GM12878 (cell line): Measurements from ENCODE around the gene ANO5. TPM values are rescaled to one million over a fixed set of nuclear protein-coding genes. Genes with fewer than 3 reads are reported as not detected.

Source experiments
- ATAC-seq: fragments of 200-7000 bp; cut with Tn5 transposase; 3 replicates; pipeline ENCODE4 v1.9.1; 2020; ENCODE audit warnings: mild to moderate bottlenecking, moderate library complexity
- BruUV-seq: library from RNA; stranded (reverse); fragments of 400-500 nt; replicated peaks from 2 replicates; lab custom pipeline; 2021; lab: Mats Ljungman, UMichigan
- CTCF ChIA-PET: fragments of 300-600 bp; sonication (Branson Sonifier 250); formaldehyde crosslinking; extraction: SDS; loops from one replicate; lab custom pipeline; 2021; ENCODE audit warnings: inconsistent platforms; lab: Yijun Ruan, JAX
- POLR2A ChIA-PET: fragments of 350-600 bp; formaldehyde crosslinking; extraction: SDS; loops from one replicate; lab custom pipeline; 2021; ENCODE audit warnings: inconsistent platforms; lab: Charles Lee
- RAD21 ChIA-PET: fragments of 300-600 bp; sonication (Branson Sonifier 250); formaldehyde crosslinking; loops from one replicate; lab custom pipeline; 2023; ENCODE audit warnings: antibody characterized with exemption; ENCODE audit not compliant: unreplicated experiment; lab: Charles Lee
- SMC1A ChIA-PET: fragments of 300-600 bp; sonication (Branson Sonifier 250); formaldehyde crosslinking; loops from one replicate; lab custom pipeline; 2023; ENCODE audit not compliant: unreplicated experiment, uncharacterized antibody; lab: Charles Lee
- DNase-seq: peaks from one replicate; pipeline ENCODE4 v3.0.0-alpha.2; 2011; ENCODE audit warnings: low read depth, low spot score
- FAIRE-seq: peaks from 3 replicates; lab custom pipeline; 2011; peaks lifted over from hg19 to GRCh38; lab: Jason Lieb, UNC
- H2AFZ ChIP-seq: 2 replicates; pipeline ENCODE4 v1.6.0; 2011; ENCODE audit warnings: low read depth, low read length, control low read depth; ENCODE audit not compliant: control insufficient read depth
- H3K27ac ChIP-seq: 2 replicates; pipeline ENCODE4 v1.5.1; 2011; ENCODE audit warnings: control low read depth; ENCODE audit not compliant: control insufficient read depth, insufficient read depth
- H3K27me3 ChIP-seq, 2 experiments: replicated peaks in 1 of 2; 2 replicates each; pipeline versions ENCODE4 v1.6.0 to v1.6.1; 2011; ENCODE audit warnings: low read length in 1 of 2; ENCODE audit not compliant: control insufficient read depth in 2 of 2, insufficient read depth in 2 of 2
- H3K36me3 ChIP-seq, 2 experiments: 2 replicates each; pipeline ENCODE4 v1.5.1; 2011; ENCODE audit warnings: low read length in 1 of 2; ENCODE audit not compliant: control insufficient read depth in 2 of 2, insufficient read depth in 2 of 2
- H3K4me1 ChIP-seq: 2 replicates; pipeline ENCODE4 v1.6.1; 2011; ENCODE audit warnings: mild to moderate bottlenecking, low read length, moderate library complexity, mixed read lengths; ENCODE audit not compliant: control insufficient read depth, insufficient read depth
- H3K4me2 ChIP-seq: 2 replicates; pipeline ENCODE4 v1.6.0; 2011; ENCODE audit warnings: control low read depth; ENCODE audit not compliant: control insufficient read depth, insufficient read depth
- H3K4me3 ChIP-seq: fragments of 200-600 bp; sonication (generic); 2 replicates; pipeline ENCODE4 v1.5.1; 2016
- H3K79me2 ChIP-seq: 2 replicates; pipeline ENCODE4 v1.6.0; 2011; ENCODE audit warnings: low read length; ENCODE audit not compliant: control insufficient read depth, insufficient read depth
- H3K9ac ChIP-seq: 2 replicates; pipeline ENCODE4 v1.8.0; 2011; ENCODE audit warnings: low read length, control low read depth, mixed read lengths; ENCODE audit not compliant: control insufficient read depth, insufficient read depth
- H3K9me3 ChIP-seq: replicated peaks from 3 replicates; pipeline ENCODE4 v1.5.1; 2011; ENCODE audit warnings: mild to moderate bottlenecking, low read length; ENCODE audit not compliant: control insufficient read depth, insufficient read depth
- H4K20me1 ChIP-seq: 2 replicates; pipeline ENCODE4 v1.6.0; 2011; ENCODE audit not compliant: control insufficient read depth, insufficient read depth
- BRCA1 ChIP-seq: IDR thresholded peaks from 2 replicates; pipeline ENCODE4 v1.6.1; 2011; ENCODE audit warnings: low read depth, low read length, improper control_type of control experiment
- FOXK2 ChIP-seq: fragments of 450-650 bp; IDR thresholded peaks from 2 replicates; pipeline ENCODE4 v1.6.1; 2017; ENCODE audit warnings: mild to moderate bottlenecking, moderate library complexity
- KDM1A ChIP-seq: fragments of 200-600 bp; sonication (generic); IDR thresholded peaks from 2 replicates; pipeline ENCODE4 v1.6.1; 2016; ENCODE audit warnings: borderline replicate concordance
- KLF5 ChIP-seq: fragments of 450-650 bp; IDR thresholded peaks from 2 replicates; pipeline ENCODE4 v1.6.1; 2014; ENCODE audit warnings: mild to moderate bottlenecking; ENCODE audit not compliant: partially characterized antibody
- MTA2 ChIP-seq: fragments of 450-650 bp; IDR thresholded peaks from 2 replicates; pipeline ENCODE4 v1.6.1; 2016; ENCODE audit warnings: low read depth, mild to moderate bottlenecking, moderate library complexity
- MTA3 ChIP-seq: IDR thresholded peaks from 2 replicates; pipeline ENCODE4 v1.6.1; 2012; ENCODE audit warnings: low read length, inconsistent platforms, borderline replicate concordance
- PAX8 ChIP-seq: fragments of 450-650 bp; IDR thresholded peaks from 2 replicates; pipeline ENCODE4 v1.6.1; 2017; ENCODE audit warnings: mild to moderate bottlenecking, moderate library complexity
- PML ChIP-seq: IDR thresholded peaks from 2 replicates; pipeline ENCODE4 v1.6.1; 2012; ENCODE audit warnings: low read length, inconsistent platforms
- RAD51 ChIP-seq: fragments of 450-650 bp; IDR thresholded peaks from 2 replicates; pipeline ENCODE4 v1.6.1; 2016; ENCODE audit warnings: moderate library complexity, mild to moderate bottlenecking, inconsistent platforms
- RB1 ChIP-seq: fragments of 450-650 bp; formaldehyde crosslinking; IDR thresholded peaks from 2 replicates; pipeline ENCODE4 v1.6.1; 2017; ENCODE audit warnings: mild to moderate bottlenecking, borderline replicate concordance
- REST ChIP-seq: IDR thresholded peaks from 2 replicates; pipeline ENCODE4 v1.6.1; 2012; ENCODE audit warnings: mild to moderate bottlenecking, low read depth, low read length
- SIN3A ChIP-seq: IDR thresholded peaks from 2 replicates; pipeline ENCODE4 v1.6.1; 2012; ENCODE audit warnings: low read depth, low read length, improper control_type of control experiment
- STAT3 ChIP-seq: IDR thresholded peaks from 2 replicates; pipeline ENCODE4 v1.6.1; 2011; ENCODE audit warnings: low read depth, low read length, improper control_type of control experiment
- TARDBP ChIP-seq: IDR thresholded peaks from 2 replicates; pipeline ENCODE4 v1.6.1; 2016; ENCODE audit warnings: borderline replicate concordance
- USF1 ChIP-seq: IDR thresholded peaks from 2 replicates; pipeline ENCODE4 v1.6.1; 2011; ENCODE audit warnings: borderline replicate concordance, low read depth, mild to moderate bottlenecking, moderate library complexity, mixed read lengths, low read length; ENCODE audit not compliant: insufficient read depth; ENCODE audit errors: extremely low read length
- WRNIP1 ChIP-seq: IDR thresholded peaks from 2 replicates; pipeline ENCODE4 v1.6.1; 2011; ENCODE audit warnings: low read depth, low read length, improper control_type of control experiment, borderline replicate concordance
- ZNF384 ChIP-seq: IDR thresholded peaks from 2 replicates; pipeline ENCODE4 v1.6.1; 2012; ENCODE audit warnings: low read depth, mild to moderate bottlenecking, low read length, improper control_type of control experiment, borderline replicate concordance
- ZZZ3 ChIP-seq: IDR thresholded peaks from 2 replicates; pipeline ENCODE4 v1.6.1; 2011; ENCODE audit warnings: low read depth; ENCODE audit not compliant: control insufficient read depth, insufficient read length
- WGBS: methylation state at CpG from one replicate; pipeline ENCODE4 v1.1.6; 2016; ENCODE audit warnings: low lambda C conversion rate; ENCODE audit not compliant: insufficient replicate concordance, insufficient coverage; ENCODE audit errors: missing lambda C conversion rate; 5-methylcytosine and 5-hydroxymethylcytosine counted together
- in situ Hi-C: fragments of 300-500 bp; cut with MboI; formaldehyde crosslinking; loops from 9 replicates; pipeline ENCODE4 v1.14.3; 2018; ENCODE audit warnings: mixed read lengths
- intact Hi-C: fragments of 100-400 bp; cut with micrococcal nuclease; formaldehyde crosslinking; loops from one replicate; pipeline ENCODE4 v1.14.2; 2022; ENCODE audit not compliant: unreplicated experiment
- polyA plus RNA-seq, 11 experiments: library from polyadenylated mRNA; depleted of rRNA in 4 of 11; unstranded in 6 of 11; stranded (reverse) in 5 of 11; fragments of >200 nt; fragmentation: Nextera tagmentation in 4 of 11; fragmentation: Illumina TruSeq in 1 of 11; extraction: Ambion mirVana in 4 of 11; extraction: Trizol in 1 of 11; gene quantifications; 1 replicate in 1 of 11; 2 replicates in 10 of 11; pipeline versions ENCODE4 v1.2.1 to v1.2.3, GENCODE V29; 2011 to 2016; ENCODE audit warnings: inconsistent platforms in 2 of 11, missing spikeins in 2 of 11, low read depth in 1 of 11
- total RNA-seq, 4 experiments: library from RNA; depleted of rRNA in 3 of 4; stranded (reverse); fragments of >200 nt in 3 of 4; fragmentation: Illumina TruSeq in 1 of 4; extraction: Trizol in 1 of 4; gene quantifications; 2 replicates each; pipeline versions ENCODE4 v1.2.1 to v1.2.3, GENCODE V29; 2013 to 2021

The ANO5 gene
- total and polyA plus RNA-seq, 10 of the 15 experiments (the other 5 are each of a cell fraction or from before 2014, with no cell fraction given) = 1.6 to 10.2 (median 4.1) TPM

- Histone ChIP-seq H3K27me3 (no peaks in the 10 kb centered on the region), H4K20me1 (no peaks in the 10 kb centered on the region), H3K79me2 (no peaks in the 10 kb centered on the region), H3K9me3 (no peaks in the 10 kb centered on the region), H3K9ac (no peak overlapping the region), H2AFZ (no peak overlapping the region), H3K36me3 (no peaks in the 10 kb centered on the region), H3K4me2 (no peak overlapping the region), H3K27ac (no peak overlapping the region), H3K4me3 (no peak overlapping the region)
- ChIA-PET SMC1A (no interaction called here), CTCF (interaction anchor here (0.9 to 1.7 kb wide), 2 partner anchors 10 to 124 kb away, joined by 4 to 10 read pairs; no protein-coding TSS in a partner anchor), RAD21 (no interaction called here), POLR2A (no interaction called here)
- DNase-seq = no peak
- WGBS = 0% methylated on average over 3 of the region's 3 CpGs
- TF ChIP-seq KLF5 = no peak
- no peak for TF ChIP-seq TARDBP
- no peak for TF ChIP-seq WRNIP1
- TF ChIP-seq KDM1A = no peak
- TF ChIP-seq FOXK2 = no peak
- no peak for TF ChIP-seq MTA2
- no peak for TF ChIP-seq PML
- TF ChIP-seq BRCA1 = no peak
- TF ChIP-seq SIN3A = no peak
- no peak for TF ChIP-seq RB1
- no peak for TF ChIP-seq REST
- no peak for TF ChIP-seq USF1
- TF ChIP-seq MTA3 = no peak
- TF ChIP-seq PAX8 = no peak
- no peak for TF ChIP-seq STAT3
- TF ChIP-seq RAD51 = no peak
- no peak for TF ChIP-seq ZNF384
- TF ChIP-seq ZZZ3 = no peak
- TF ChIP-seq, all 136 proteins: peak for 0
- no peak for ATAC-seq
- no peak for FAIRE-seq
- no peaks in the 10 kb centered on the region for H3K4me1 ChIP-seq
- in situ Hi-C loops = no loop called here
- no TSS peak for BruUV-seq
- intact Hi-C loops = no loop called here
Observed at GRCh38 chr11:22180131-22180530, 12.8 kb upstream of the ANO5 start.
